H1 (cell line): ENCODE results near the gene AGBL1. TPM values are rescaled to one million over a fixed set of nuclear protein-coding genes. Genes with fewer than 3 reads are reported as not detected.

ENCODE experiments used
- CTCF ChIA-PET: fragments of 300-600 bp; sonication (Branson Sonifier 250); formaldehyde crosslinking; loops from one replicate; lab custom pipeline; 2021; ENCODE audit not compliant: partially characterized antibody; lab: Charles Lee
- POLR2A ChIA-PET: fragments of 300-600 bp; sonication (Branson Sonifier 250); formaldehyde crosslinking; loops from one replicate; lab custom pipeline; 2021; ENCODE audit warnings: inconsistent platforms; ENCODE audit not compliant: partially characterized antibody; lab: Charles Lee
- DNase-seq, 2 experiments: peaks; one replicate each; pipeline versions ENCODE4 v3.0.0 to v3.0.0-alpha.2; 2010 to 2022; ENCODE audit warnings: low spot score in 2 of 2, low read depth in 1 of 2, mixed read lengths in 1 of 2
- FAIRE-seq: peaks from 2 replicates; lab custom pipeline; 2011; peaks lifted over from hg19 to GRCh38; lab: Jason Lieb, UNC
- H2AFZ ChIP-seq: 2 replicates; pipeline ENCODE4 v1.8.1; 2012; ENCODE audit warnings: low read length, inconsistent platforms
- H2AK5ac ChIP-seq: 2 replicates; pipeline ENCODE4 v1.6.1; 2013; ENCODE audit warnings: low read depth, low read length
- H2BK120ac ChIP-seq: replicated peaks from 2 replicates; pipeline ENCODE3; 2013; ENCODE audit warnings: low read depth, low read length, inconsistent platforms
- H2BK12ac ChIP-seq: 2 replicates; pipeline ENCODE4 v1.6.1; 2013; ENCODE audit warnings: low read depth, low read length
- H2BK15ac ChIP-seq: 2 replicates; pipeline ENCODE4 v1.6.1; 2013; ENCODE audit warnings: low read length
- H2BK20ac ChIP-seq: 2 replicates; pipeline ENCODE4 v1.6.1; 2013; ENCODE audit warnings: low read length
- H2BK5ac ChIP-seq: 2 replicates; pipeline ENCODE4 v1.6.1; 2013; ENCODE audit warnings: low read depth, low read length
- H3K14ac ChIP-seq: 2 replicates; pipeline ENCODE4 v1.6.1; 2013; ENCODE audit warnings: inconsistent platforms; ENCODE audit not compliant: insufficient read length
- H3K18ac ChIP-seq: 2 replicates; pipeline ENCODE4 v1.6.1; 2013; ENCODE audit warnings: low read length; ENCODE audit errors: extremely low read depth
- H3K23ac ChIP-seq: 2 replicates; pipeline ENCODE4 v1.6.1; 2013; ENCODE audit warnings: inconsistent platforms; ENCODE audit not compliant: insufficient read length
- H3K23me2 ChIP-seq: 2 replicates; pipeline ENCODE4 v1.6.1; 2013; ENCODE audit warnings: low read depth, low read length
- H3K27ac ChIP-seq: 2 replicates; pipeline ENCODE4 v1.6.1; 2011; ENCODE audit warnings: low read depth, low read length, inconsistent platforms
- H3K27me3 ChIP-seq, 4 experiments: replicated peaks in 1 of 4; 1 replicate in 1 of 4; 2 replicates in 3 of 4; pipeline versions ENCODE4 v1.6.1 to v1.8.1; 2011 to 2013; ENCODE audit warnings: low read length in 3 of 4, mild to moderate bottlenecking in 3 of 4, inconsistent platforms in 2 of 4, mixed read lengths in 2 of 4, moderate library complexity in 1 of 4; ENCODE audit not compliant: control insufficient read depth in 3 of 4, insufficient read depth in 3 of 4; ENCODE audit errors: extremely low read depth in 1 of 4
- H3K36me3 ChIP-seq, 4 experiments: 2 replicates each; pipeline versions ENCODE4 v1.6.1 to v1.8.1; 2011 to 2013; ENCODE audit warnings: mild to moderate bottlenecking in 4 of 4, low read length in 3 of 4, moderate library complexity in 2 of 4, control low read depth in 1 of 4, inconsistent platforms in 1 of 4; ENCODE audit not compliant: insufficient read depth in 4 of 4, control insufficient read depth in 2 of 4
- H3K4ac ChIP-seq: replicated peaks from 2 replicates; pipeline ENCODE3; 2013; ENCODE audit warnings: low read length, low read depth, mixed read lengths, inconsistent platforms; ENCODE audit not compliant: insufficient read length
- H3K4me1 ChIP-seq, 4 experiments: replicated peaks in 1 of 4; 1 replicate in 1 of 4; 2 replicates in 3 of 4; pipeline versions ENCODE4 v1.6.1 to v1.8.1; 2011 to 2013; ENCODE audit warnings: low read length in 3 of 4, inconsistent platforms in 2 of 4, mixed read lengths in 1 of 4; ENCODE audit not compliant: insufficient read depth in 4 of 4, control insufficient read depth in 3 of 4
- H3K4me2 ChIP-seq, 2 experiments: 2 replicates each; pipeline versions ENCODE4 v1.6.1 to v1.8.1; 2011 to 2013; ENCODE audit warnings: low read depth in 2 of 2, low read length in 2 of 2, control low read depth in 1 of 2, inconsistent platforms in 1 of 2, mild to moderate bottlenecking in 1 of 2; ENCODE audit not compliant: insufficient read depth in 1 of 2
- H3K4me3 ChIP-seq, 4 experiments: fragments of 200-600, 300-600 bp in 1 of 4; sonication (generic), shearing (Covaris generic), sonication (Bioruptor Twin) in 1 of 4; 2 replicates each; pipeline versions ENCODE4 v1.5.1 to v1.8.1; 2011 to 2016; ENCODE audit warnings: low read length in 4 of 4, low read depth in 3 of 4, control low read depth in 2 of 4, inconsistent platforms in 2 of 4, mild to moderate bottlenecking in 2 of 4, mixed read lengths in 1 of 4, moderate library complexity in 1 of 4; ENCODE audit not compliant: insufficient read depth in 2 of 4; ENCODE audit errors: extremely low read depth in 1 of 4
- H3K56ac ChIP-seq: replicated peaks from 2 replicates; pipeline ENCODE3; 2013; ENCODE audit warnings: low read depth, mild to moderate bottlenecking, mixed read lengths, low read length, inconsistent platforms; ENCODE audit not compliant: insufficient read length
- H3K79me1 ChIP-seq: 2 replicates; pipeline ENCODE4 v1.6.1; 2013; ENCODE audit warnings: low read depth, low read length, control low read depth
- H3K79me2 ChIP-seq, 2 experiments: 2 replicates each; pipeline versions ENCODE4 v1.6.1 to v1.8.1; 2012 to 2013; ENCODE audit warnings: low read length in 2 of 2, mild to moderate bottlenecking in 2 of 2, inconsistent platforms in 1 of 2; ENCODE audit not compliant: insufficient read depth in 2 of 2, control insufficient read depth in 1 of 2
- H3K9ac ChIP-seq, 4 experiments: replicated peaks in 1 of 4; 1 replicate in 1 of 4; 2 replicates in 3 of 4; pipeline versions ENCODE4 v1.6.1 to v1.8.1; 2011 to 2013; ENCODE audit warnings: low read depth in 3 of 4, low read length in 3 of 4, control low read depth in 2 of 4, mild to moderate bottlenecking in 2 of 4, moderate library complexity in 2 of 4, inconsistent platforms in 1 of 4; ENCODE audit errors: extremely low read depth in 1 of 4
- H3K9me3 ChIP-seq, 2 experiments: 2 replicates each; pipeline versions ENCODE4 v1.6.1 to v1.8.1; 2012 to 2013; ENCODE audit warnings: mild to moderate bottlenecking in 2 of 2, moderate library complexity in 2 of 2, control low read depth in 1 of 2, inconsistent platforms in 1 of 2, low read depth in 1 of 2, low read length in 1 of 2, mixed read lengths in 1 of 2; ENCODE audit not compliant: insufficient read depth in 2 of 2
- H4K20me1 ChIP-seq, 2 experiments: replicated peaks in 1 of 2; 2 replicates each; pipeline versions ENCODE3 to v1.8.1; 2011 to 2013; ENCODE audit warnings: inconsistent platforms in 2 of 2, low read length in 2 of 2, mild to moderate bottlenecking in 1 of 2; ENCODE audit not compliant: insufficient read depth in 2 of 2, control insufficient read depth in 1 of 2
- H4K5ac ChIP-seq: 2 replicates; pipeline ENCODE4 v1.6.1; 2013; ENCODE audit warnings: low read length, low read depth, mixed read lengths, inconsistent platforms; ENCODE audit not compliant: insufficient read length
- H4K8ac ChIP-seq: 2 replicates; pipeline ENCODE4 v1.8.0; 2013; ENCODE audit warnings: mild to moderate bottlenecking, moderate library complexity, low read length, inconsistent platforms; ENCODE audit not compliant: insufficient read depth; ENCODE audit errors: extremely low read depth
- H4K91ac ChIP-seq: replicated peaks from 2 replicates; pipeline ENCODE3; 2013; ENCODE audit warnings: low read length, mixed read lengths, inconsistent platforms; ENCODE audit not compliant: insufficient read length
- BCL11A ChIP-seq, 2 experiments: IDR thresholded peaks; one replicate each; pipeline ENCODE4 v1.6.1; 2011; ENCODE audit warnings: low read depth in 2 of 2, low read length in 2 of 2, mild to moderate bottlenecking in 2 of 2
- GABPA ChIP-seq: IDR thresholded peaks from 2 replicates; pipeline ENCODE4 v1.6.1; 2011; ENCODE audit warnings: mild to moderate bottlenecking, low read length, moderate library complexity, borderline replicate concordance; ENCODE audit not compliant: insufficient read depth
- SIRT6 ChIP-seq: IDR thresholded peaks from one replicate; pipeline ENCODE4 v1.7.1; 2012; ENCODE audit warnings: low read length, inconsistent platforms
- ZNF274 ChIP-seq: IDR thresholded peaks from 2 replicates; pipeline ENCODE4 v1.7.0; 2012; ENCODE audit warnings: low read length, borderline replicate concordance; ENCODE audit errors: extremely low read depth
- WGBS, 2 experiments: shearing (Covaris generic) in 1 of 2; methylation state at CpG; one replicate each; pipeline versions ENCODE4 v1.1.6 to v1.1.7; 2013 to 2015; ENCODE audit warnings: low lambda C conversion rate in 2 of 2, mixed read lengths in 2 of 2, inconsistent platforms in 1 of 2, low coverage in 1 of 2, missing lambda C conversion rate in 1 of 2; ENCODE audit not compliant: insufficient replicate concordance in 2 of 2, insufficient coverage in 1 of 2, insufficient read length in 1 of 2; ENCODE audit errors: extremely low coverage in 1 of 2, missing lambda C conversion rate in 1 of 2; 5-methylcytosine and 5-hydroxymethylcytosine counted together
- polyA plus RNA-seq, 7 experiments: library from polyadenylated mRNA; depleted of rRNA in 3 of 7; stranded (reverse) in 5 of 7; unstranded in 2 of 7; fragments of >200 nt in 5 of 7; fragments of 200-250 nt in 2 of 7; gene quantifications; 1 replicate in 5 of 7; 2 replicates in 1 of 7; 4 replicates in 1 of 7; pipeline versions ENCODE4 v1.2.1 to v1.2.3, GENCODE V29; 2011 to 2013; ENCODE audit warnings: missing spikeins in 2 of 7, mixed read lengths in 2 of 7
- total RNA-seq: library from RNA; stranded (reverse); fragmentation: NEBNext Ultra II Directional; extraction: Animal tissue kit (Norgen Biotek cat#: 25700); gene quantifications from 2 replicates; pipeline ENCODE4 v1.2.1, GENCODE V29; 2021

AGBL1 gene
- total and polyA plus RNA-seq, 2 of the 8 experiments (the other 6 are each of a cell fraction or from before 2014, with no cell fraction given) = not detected

- Histone ChIP-seq H4K8ac (no peak overlapping the region), H2BK5ac (no peak overlapping the region), H2BK12ac (no peak overlapping the region), H3K4me2 (no peak overlapping the region), H2BK120ac (no peak overlapping the region), H3K56ac (no peak overlapping the region), H3K4ac (no peak overlapping the region), H3K4me1 (no peaks in the 10 kb centered on the region), H2BK20ac (no peak overlapping the region), H3K36me3 (no peaks in the 10 kb centered on the region), H3K27ac (no peak overlapping the region), H3K79me1 (no peaks in the 10 kb centered on the region), H3K9ac (no peak overlapping the region), H3K27me3 (no peaks in the 10 kb centered on the region), H3K18ac (no peak overlapping the region), H3K79me2 (no peaks in the 10 kb centered on the region), H2AFZ (no peak overlapping the region), H3K23me2 (no peaks in the 10 kb centered on the region), H2BK15ac (no peak overlapping the region), H2AK5ac (no peak overlapping the region), H4K5ac (no peak overlapping the region), H4K20me1 (no peaks in the 10 kb centered on the region), H3K14ac (no peak overlapping the region), H3K4me3 (no peak overlapping the region), H3K9me3 (no peaks in the 10 kb centered on the region), H3K23ac (no peak overlapping the region), H4K91ac (no peak overlapping the region)
- FAIRE-seq = no peak
- no peak for DNase-seq
- TF ChIP-seq SIRT6 (no peak), ZNF274 (no peak), GABPA (no peak), BCL11A (IDR thresholded peaks at IDR 0.05; ENCODE audit: low read depth in 2 of 2, low read length in 2 of 2) (no peak)
- ChIA-PET CTCF (no interaction called here), POLR2A (no interaction called here)
- WGBS, 2 experiments = 77% methylated on average over 1 of the region's 1 CpG; no CpG with 5 or more reads in 1 of the 2 experiments
Measured at GRCh38 chr15:86854176-86854575, 774.5 kb downstream of the AGBL1 start.
